DND-41 (cell line): ENCODE data around the gene TRPV6.

Experiments
- EZH2 ChIP-seq: IDR thresholded peaks from 3 replicates; pipeline ENCODE4 v1.6.1; 2012; ENCODE audit warnings: borderline replicate concordance, low read depth, mild to moderate bottlenecking, moderate library complexity, low read length, inconsistent platforms; ENCODE audit not compliant: severe bottlenecking
- TF ChIP-seq, protein P1 (sequence below): IDR thresholded peaks from 2 replicates; pipeline ENCODE4 v1.5.1; 2012; ENCODE audit warnings: borderline replicate concordance, low read length, moderate library complexity, mild to moderate bottlenecking; ENCODE audit not compliant: poor library complexity, severe bottlenecking; ENCODE audit errors: extremely low read depth

DNA sequence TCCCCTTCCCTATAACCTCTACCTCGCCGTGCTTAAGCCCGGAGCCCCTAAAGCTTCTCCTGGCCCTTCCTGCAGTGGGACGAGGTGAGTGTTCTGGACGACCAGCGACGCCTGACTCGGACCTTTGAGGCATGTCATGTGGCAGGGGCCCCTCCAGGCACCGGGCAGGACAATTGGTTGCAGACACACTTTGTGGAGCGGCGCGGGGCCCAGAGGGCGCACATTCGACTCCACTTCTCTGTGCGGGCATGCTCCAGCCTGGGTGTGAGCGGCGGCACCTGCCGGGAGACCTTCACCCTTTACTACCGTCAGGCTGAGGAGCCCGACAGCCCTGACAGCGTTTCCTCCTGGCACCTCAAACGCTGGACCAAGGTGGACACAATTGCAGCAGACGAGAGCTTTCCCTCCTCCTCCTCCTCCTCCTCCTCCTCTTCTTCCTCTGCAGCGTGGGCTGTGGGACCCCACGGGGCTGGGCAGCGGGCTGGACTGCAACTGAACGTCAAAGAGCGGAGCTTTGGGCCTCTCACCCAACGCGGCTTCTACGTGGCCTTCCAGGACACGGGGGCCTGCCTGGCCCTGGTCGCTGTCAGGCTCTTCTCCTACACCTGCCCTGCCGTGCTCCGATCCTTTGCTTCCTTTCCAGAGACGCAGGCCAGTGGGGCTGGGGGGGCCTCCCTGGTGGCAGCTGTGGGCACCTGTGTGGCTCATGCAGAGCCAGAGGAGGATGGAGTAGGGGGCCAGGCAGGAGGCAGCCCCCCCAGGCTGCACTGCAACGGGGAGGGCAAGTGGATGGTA is 21.5 kb downstream of the TRPV6 start:
- no peak for TF ChIP-seq EZH2
- TF ChIP-seq, protein P1, sequence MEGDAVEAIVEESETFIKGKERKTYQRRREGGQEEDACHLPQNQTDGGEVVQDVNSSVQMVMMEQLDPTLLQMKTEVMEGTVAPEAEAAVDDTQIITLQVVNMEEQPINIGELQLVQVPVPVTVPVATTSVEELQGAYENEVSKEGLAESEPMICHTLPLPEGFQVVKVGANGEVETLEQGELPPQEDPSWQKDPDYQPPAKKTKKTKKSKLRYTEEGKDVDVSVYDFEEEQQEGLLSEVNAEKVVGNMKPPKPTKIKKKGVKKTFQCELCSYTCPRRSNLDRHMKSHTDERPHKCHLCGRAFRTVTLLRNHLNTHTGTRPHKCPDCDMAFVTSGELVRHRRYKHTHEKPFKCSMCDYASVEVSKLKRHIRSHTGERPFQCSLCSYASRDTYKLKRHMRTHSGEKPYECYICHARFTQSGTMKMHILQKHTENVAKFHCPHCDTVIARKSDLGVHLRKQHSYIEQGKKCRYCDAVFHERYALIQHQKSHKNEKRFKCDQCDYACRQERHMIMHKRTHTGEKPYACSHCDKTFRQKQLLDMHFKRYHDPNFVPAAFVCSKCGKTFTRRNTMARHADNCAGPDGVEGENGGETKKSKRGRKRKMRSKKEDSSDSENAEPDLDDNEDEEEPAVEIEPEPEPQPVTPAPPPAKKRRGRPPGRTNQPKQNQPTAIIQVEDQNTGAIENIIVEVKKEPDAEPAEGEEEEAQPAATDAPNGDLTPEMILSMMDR = no peak
